Measurements from ENCODE around the gene TRANK1.
A peak's percentile ranks its signal among the peaks of the same experiment; 100 is the strongest.

Gene TRANK1

DNA sequence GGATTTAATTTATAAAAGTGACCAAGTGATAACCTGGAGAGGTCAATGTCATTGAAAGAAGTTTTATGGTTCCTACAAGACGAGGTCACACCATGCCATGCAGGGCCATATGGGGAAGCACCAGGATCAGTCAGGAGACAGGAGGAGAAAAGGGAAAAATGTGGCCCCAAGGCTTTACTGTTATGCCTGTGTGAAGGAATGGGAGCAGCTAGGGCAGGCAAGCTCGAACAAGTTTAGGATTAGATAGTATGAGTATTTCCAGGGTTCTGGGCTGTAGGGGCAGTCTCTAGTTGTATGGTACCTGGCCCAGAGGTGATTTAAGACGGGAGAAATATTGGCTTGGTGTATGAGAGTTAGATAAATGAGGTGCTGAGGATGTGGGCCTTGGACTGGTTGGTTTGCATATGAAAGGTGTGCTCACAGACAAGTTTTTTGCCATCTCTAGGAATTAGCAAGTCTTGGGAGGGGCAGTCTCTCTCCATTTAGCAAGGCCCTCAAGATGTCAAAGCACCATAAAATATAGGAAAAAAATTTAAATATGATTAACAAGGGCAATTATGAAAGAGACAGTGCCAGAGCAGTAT lies 144.2 kb downstream of the TRANK1 start:
- TF ChIP-seq CTCF (conservative IDR thresholded peaks at IDR 0.05), result no peak
- no peak overlapping the region for H3K27ac ChIP-seq

DNA sequence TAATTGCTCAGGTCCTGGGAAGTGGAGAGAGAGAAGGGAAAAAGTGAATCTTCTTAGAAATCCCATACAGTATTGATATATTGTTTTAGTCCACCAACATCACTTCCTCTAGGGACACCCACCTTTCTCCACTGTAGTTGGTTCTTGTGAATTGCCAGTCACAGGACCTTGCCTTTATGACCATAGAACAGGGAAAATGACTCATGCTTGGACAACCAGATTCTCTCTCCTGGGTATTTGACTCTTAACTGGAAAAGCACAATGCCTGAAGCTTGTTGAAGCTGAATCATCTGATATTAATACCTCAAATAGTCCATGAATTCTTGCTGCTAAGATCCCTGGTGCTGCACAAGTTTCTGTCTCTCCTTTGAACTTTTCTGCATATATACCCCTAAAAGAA lies 148.0 kb downstream of the TRANK1 start:
- no peak for TF ChIP-seq CTCF (conservative IDR thresholded peaks at IDR 0.05)
- no peak overlapping the region for H3K27ac ChIP-seq

DNA sequence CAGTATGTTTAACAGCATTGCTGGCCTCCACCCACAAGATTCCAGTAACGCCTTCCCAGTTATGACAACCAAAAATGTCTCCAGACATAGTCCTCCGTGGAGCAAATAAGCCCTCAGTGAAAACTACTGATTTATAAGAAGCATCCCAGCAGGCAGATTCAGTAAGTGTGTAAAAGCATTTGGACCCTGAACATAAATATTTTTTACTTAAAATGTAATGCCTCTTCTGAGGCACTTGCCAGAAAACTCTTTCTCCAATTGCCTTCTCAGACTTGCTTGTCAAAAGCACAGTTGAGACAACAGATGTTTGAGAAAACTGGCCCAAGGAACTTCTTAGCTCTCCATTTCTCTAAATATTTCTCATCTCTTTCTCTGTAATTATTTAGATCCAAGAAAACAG lies 148.7 kb downstream of the TRANK1 start:
- TF ChIP-seq CTCF (conservative IDR thresholded peaks at IDR 0.05), result no peak
- H3K27ac ChIP-seq, result no peak overlapping the region

GRCh38 chr3:36795622-36796021 lies 149.2 kb downstream of the TRANK1 start:
- no peak for TF ChIP-seq CTCF (conservative IDR thresholded peaks at IDR 0.05)
- H3K27ac ChIP-seq, result no peak overlapping the region

DNA sequence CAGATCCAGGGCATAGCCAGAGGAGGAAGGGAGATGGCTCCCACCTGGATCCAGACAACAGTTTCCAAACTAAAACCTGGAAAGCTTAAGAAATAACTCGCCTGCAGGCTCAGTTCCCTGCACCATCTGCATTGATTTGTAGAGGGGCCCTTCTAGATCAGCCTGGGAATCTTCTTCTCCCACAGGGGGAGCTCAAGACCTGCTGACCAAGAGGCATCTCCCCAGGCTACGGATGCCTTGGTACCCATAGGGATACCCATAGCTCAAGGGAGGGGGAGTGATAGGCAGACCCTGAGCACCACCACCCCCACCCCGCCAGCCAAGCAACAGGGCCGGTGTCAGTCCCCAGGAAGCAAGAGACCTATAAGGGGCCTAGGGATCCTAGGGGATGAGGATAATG lies 152.5 kb downstream of the TRANK1 start:
- TF ChIP-seq CTCF (conservative IDR thresholded peaks at IDR 0.05), result peak; percentile 58
- H3K27ac ChIP-seq, result no peak overlapping the region

DNA sequence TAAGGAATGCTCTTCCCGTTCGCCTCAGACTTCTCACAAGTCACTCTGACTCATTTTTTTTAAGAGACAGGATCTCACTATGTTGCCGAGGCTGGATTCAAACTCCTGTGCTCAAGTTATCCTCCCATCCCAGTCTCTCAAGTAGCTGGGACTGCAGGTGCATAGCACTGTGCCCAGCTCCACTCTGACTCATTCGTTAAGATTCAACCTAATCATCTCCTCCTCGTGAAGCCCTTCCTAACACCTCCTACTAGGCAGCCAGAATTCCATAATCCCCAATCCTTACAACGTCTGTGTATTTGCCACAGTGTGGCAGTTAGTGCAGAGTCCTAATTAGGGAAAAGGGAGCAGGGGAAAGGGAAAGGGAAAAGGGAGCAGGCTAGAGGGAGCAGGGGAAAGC lies 154.1 kb downstream of the TRANK1 start:
- no peak overlapping the region for H3K27ac ChIP-seq
- no peak for TF ChIP-seq CTCF (conservative IDR thresholded peaks at IDR 0.05)

GRCh38 chr3:36786921-36787890 lies 157.6 kb downstream of the TRANK1 start:
- no peak for TF ChIP-seq CTCF (conservative IDR thresholded peaks at IDR 0.05)
- no peak overlapping the region for H3K27ac ChIP-seq

Data from VCaP (cell line).